Measurements from ENCODE around the gene ELMOD3.
"Not testable (repeated sequence)": the region's sequence is repeated elsewhere in the genome, so short reads cannot be mapped to it uniquely, and the experiment has no call there.

Gene ELMOD3

GRCh38 chr2:85377083-85377482, 22.5 kb downstream of the ELMOD3 start:
- DNase-seq: no peak

GRCh38 chr2:85378257-85378656, 23.7 kb downstream of the ELMOD3 start:
- no peak for DNase-seq

- no peak for DNase-seq
Measured at GRCh38 chr2:85380048-85380447, 25.5 kb downstream of the ELMOD3 start.

GRCh38 chr2:85383151-85383550, 28.6 kb downstream of the ELMOD3 start:
- not testable (repeated sequence) for DNase-seq

- DNase-seq: no peak
Measured at GRCh38 chr2:85383850-85384249, 29.3 kb downstream of the ELMOD3 start.

GRCh38 chr2:85385746-85386145, 31.2 kb downstream of the ELMOD3 start:
- DNase-seq: no peak

GRCh38 chr2:85387754-85388153, 33.2 kb downstream of the ELMOD3 start:
- DNase-seq: no peak

GRCh38 chr2:85388878-85389538, 34.4 kb downstream of the ELMOD3 start:
- DNase-seq: no peak

- peak; percentile 60 for DNase-seq
Measured at GRCh38 chr2:85390941-85391669, 36.5 kb downstream of the ELMOD3 start.

- no peak for DNase-seq
Measured at GRCh38 chr2:85393836-85394235, 39.3 kb downstream of the ELMOD3 start.

- no peak for DNase-seq
Measured at GRCh38 chr2:85394261-85394681, 39.7 kb downstream of the ELMOD3 start.

- no peak for DNase-seq
Measured at GRCh38 chr2:85394976-85395375, 40.4 kb downstream of the ELMOD3 start.

- no peak for DNase-seq
Measured at GRCh38 chr2:85395912-85396475, 41.4 kb downstream of the ELMOD3 start.

GRCh38 chr2:85396531-85397470, 42.2 kb downstream of the ELMOD3 start:
- DNase-seq: no peak

GRCh38 chr2:85397925-85398331, 43.4 kb downstream of the ELMOD3 start:
- DNase-seq: no peak

GRCh38 chr2:85398426-85399182, 44.0 kb downstream of the ELMOD3 start:
- DNase-seq: no peak

GRCh38 chr2:85399183-85399455, 44.5 kb downstream of the ELMOD3 start:
- DNase-seq: no peak

- DNase-seq: no peak
Measured at GRCh38 chr2:85400023-85400422, 45.5 kb downstream of the ELMOD3 start.

GRCh38 chr2:85400541-85401463, 46.2 kb downstream of the ELMOD3 start:
- no peak for DNase-seq

GRCh38 chr2:85401464-85401805, 46.9 kb downstream of the ELMOD3 start:
- no peak for DNase-seq

GRCh38 chr2:85401844-85402243, 47.3 kb downstream of the ELMOD3 start:
- DNase-seq: no peak
